IMR-90 (cell line): ENCODE results near the gene MAGI1. TPM values are rescaled to one million over a fixed set of nuclear protein-coding genes. Genes with fewer than 3 reads are reported as not detected.
A peak's percentile ranks its signal among the peaks of the same experiment; 100 is the strongest.
"Not testable (repeated sequence)": the region's sequence is repeated elsewhere in the genome, so short reads cannot be mapped to it uniquely, and the experiment has no call there.

Experiments
- ATAC-seq: fragments of 200-7000 bp; cut with Tn5 transposase; 2 replicates; pipeline ENCODE4 v1.9.1; 2020; ENCODE audit warnings: low read depth, mild to moderate bottlenecking, moderate library complexity
- BruUV-seq: library from RNA; stranded (reverse); fragments of 400-500 nt; replicated peaks from 2 replicates; lab custom pipeline; 2021; lab: Mats Ljungman, UMichigan
- CTCF ChIA-PET: fragments of 300-600 bp; formaldehyde crosslinking; extraction: SDS; loops from one replicate; lab custom pipeline; 2021; ENCODE audit warnings: antibody characterized with exemption; lab: Yijun Ruan, JAX
- POLR2A ChIA-PET: fragments of 300-600 bp; sonication (Branson Sonifier 250); formaldehyde crosslinking; loops from one replicate; lab custom pipeline; 2022; ENCODE audit warnings: antibody characterized with exemption; ENCODE audit not compliant: unreplicated experiment; lab: Charles Lee
- DNase-seq: peaks from one replicate; pipeline ENCODE4 v3.0.0; 2013
- H2AFZ ChIP-seq: replicated peaks from 2 replicates; pipeline ENCODE3; 2013; ENCODE audit warnings: low read length, mild to moderate bottlenecking; ENCODE audit not compliant: poor library complexity
- H2AK5ac ChIP-seq: 2 replicates; pipeline ENCODE4 v1.6.1; 2013; ENCODE audit warnings: low read depth, low read length, inconsistent platforms
- H2AK9ac ChIP-seq: replicated peaks from 2 replicates; pipeline ENCODE3; 2013; ENCODE audit warnings: mild to moderate bottlenecking, low read depth, low read length, moderate library complexity; ENCODE audit not compliant: poor library complexity
- H2BK120ac ChIP-seq: 2 replicates; pipeline ENCODE4 v1.6.1; 2013; ENCODE audit warnings: low read depth, low read length, inconsistent platforms
- H2BK15ac ChIP-seq: 3 replicates; pipeline ENCODE4 v1.6.1; 2013; ENCODE audit warnings: low read depth, low read length, inconsistent platforms
- H2BK20ac ChIP-seq: 2 replicates; pipeline ENCODE4 v1.6.1; 2013; ENCODE audit warnings: low read depth, mild to moderate bottlenecking, inconsistent platforms, low read length, moderate library complexity
- H2BK5ac ChIP-seq: 2 replicates; pipeline ENCODE4 v1.6.1; 2013; ENCODE audit warnings: mild to moderate bottlenecking, low read depth, low read length, inconsistent platforms; ENCODE audit not compliant: poor library complexity, severe bottlenecking
- H3K14ac ChIP-seq: replicated peaks from 2 replicates; pipeline ENCODE4 v1.6.1; 2013; ENCODE audit warnings: low read depth, low read length, inconsistent platforms
- H3K18ac ChIP-seq: 2 replicates; pipeline ENCODE4 v1.6.1; 2013; ENCODE audit warnings: low read depth, low read length, control low read depth
- H3K23ac ChIP-seq: 2 replicates; pipeline ENCODE4 v1.6.1; 2013; ENCODE audit warnings: low read depth, low read length, inconsistent platforms
- H3K27ac ChIP-seq: 2 replicates; pipeline ENCODE4 v1.5.1; 2013; ENCODE audit warnings: mild to moderate bottlenecking, control low read depth, low read length; ENCODE audit not compliant: insufficient read depth
- H3K27me3 ChIP-seq: 2 replicates; pipeline ENCODE4 v1.6.1; 2013; ENCODE audit warnings: low read length; ENCODE audit not compliant: control insufficient read depth, insufficient read depth
- H3K36me3 ChIP-seq: 2 replicates; pipeline ENCODE4 v1.6.1; 2013; ENCODE audit warnings: low read length, mixed read lengths; ENCODE audit not compliant: control insufficient read depth, insufficient read depth
- H3K4ac ChIP-seq: 2 replicates; pipeline ENCODE4 v1.6.1; 2013; ENCODE audit warnings: low read depth, low read length, inconsistent platforms
- H3K4me1 ChIP-seq: 2 replicates; pipeline ENCODE4 v1.6.1; 2013; ENCODE audit warnings: low read length, mixed read lengths; ENCODE audit not compliant: control insufficient read depth, insufficient read depth
- H3K4me2 ChIP-seq: 2 replicates; pipeline ENCODE4 v1.6.1; 2013; ENCODE audit warnings: low read depth, mild to moderate bottlenecking, control low read depth, low read length, moderate library complexity
- H3K4me3 ChIP-seq: 2 replicates; pipeline ENCODE4 v1.5.1; 2013; ENCODE audit warnings: low read depth, mild to moderate bottlenecking, control low read depth, low read length, moderate library complexity; ENCODE audit not compliant: insufficient read depth
- H3K56ac ChIP-seq: 2 replicates; pipeline ENCODE4 v1.6.1; 2013; ENCODE audit warnings: low read length, inconsistent platforms; ENCODE audit not compliant: insufficient read depth; ENCODE audit errors: extremely low read depth
- H3K79me1 ChIP-seq, 2 experiments: 2 replicates each; pipeline ENCODE4 v1.6.1; 2013; ENCODE audit warnings: low read length in 2 of 2, inconsistent platforms in 1 of 2, low read depth in 1 of 2
- H3K9ac ChIP-seq: 2 replicates; pipeline ENCODE4 v1.6.1; 2013; ENCODE audit warnings: low read depth, low read length, control low read depth
- H3K9me1 ChIP-seq: 2 replicates; pipeline ENCODE4 v1.6.1; 2013; ENCODE audit warnings: low read length, inconsistent platforms; ENCODE audit not compliant: insufficient read depth
- H3K9me3 ChIP-seq: 2 replicates; pipeline ENCODE4 v1.6.1; 2013; ENCODE audit warnings: low read length; ENCODE audit not compliant: control insufficient read depth, insufficient read depth
- H4K20me1 ChIP-seq: 2 replicates; pipeline ENCODE4 v1.6.1; 2013; ENCODE audit warnings: low read length, inconsistent platforms; ENCODE audit not compliant: insufficient read depth
- H4K5ac ChIP-seq: 2 replicates; pipeline ENCODE4 v1.6.1; 2013; ENCODE audit warnings: mild to moderate bottlenecking, low read depth, low read length, control low read depth
- H4K8ac ChIP-seq, 2 experiments: 2 replicates each; pipeline ENCODE4 v1.6.1; 2013; ENCODE audit warnings: low read depth in 2 of 2, low read length in 2 of 2, control low read depth in 1 of 2, inconsistent platforms in 1 of 2
- H4K91ac ChIP-seq: 2 replicates; pipeline ENCODE4 v1.6.1; 2013; ENCODE audit warnings: low read depth, low read length, inconsistent platforms; ENCODE audit not compliant: insufficient read depth
- POLR2A ChIP-seq: IDR thresholded peaks from 2 replicates; pipeline ENCODE4 v1.6.1; 2012; ENCODE audit warnings: mild to moderate bottlenecking, low read depth, low read length
- WGBS, 2 experiments: methylation state at CpG; one replicate each; pipeline versions ENCODE4 v1.1.5 to v1.1.7; 2013; ENCODE audit warnings: missing lambda C conversion rate in 2 of 2; ENCODE audit not compliant: insufficient read length in 1 of 2; ENCODE audit errors: extremely low coverage in 2 of 2; 5-methylcytosine and 5-hydroxymethylcytosine counted together
- dilution Hi-C: fragments of 300-500 bp; cut with HindIII; formaldehyde crosslinking; loops from one replicate; pipeline ENCODE4 v1.14.3; 2018; ENCODE audit warnings: low sequenced_read_pairs; ENCODE audit not compliant: unreplicated experiment
- in situ Hi-C: fragments of 300-500 bp; cut with MboI; formaldehyde crosslinking; loops from 3 replicates; pipeline ENCODE4 v1.14.3; 2019; ENCODE audit warnings: low sequenced_read_pairs, inconsistent platforms, mixed read lengths
- intact Hi-C: fragments of 100-400 bp; cut with micrococcal nuclease; formaldehyde crosslinking; loops from 2 replicates; pipeline ENCODE4 v1.10.0; 2022
- polyA plus RNA-seq, 3 experiments: library from polyadenylated mRNA; depleted of rRNA; stranded (reverse); fragments of >200 nt; gene quantifications; 2 replicates each; pipeline ENCODE4 v1.2.3, GENCODE V29; 2012; ENCODE audit warnings: low replicate concordance in 1 of 3
- total RNA-seq: library from RNA; depleted of rRNA; stranded (reverse); fragments of >200 nt; gene quantifications from 2 replicates; pipeline ENCODE4 v1.2.3, GENCODE V29; 2012

MAGI1 gene
- total and polyA plus RNA-seq, 2 of the 4 experiments (the other 2 are of a cell fraction) = 14.5 to 24.2 TPM

GRCh38 chr3:65720989-65721737 is 317.6 kb downstream of the MAGI1 start (continued):
- TF ChIP-seq POLR2A = no peak

GRCh38 chr3:65719639-65720038 is 319.1 kb downstream of the MAGI1 start:
- H3K9me3 ChIP-seq, in situ Hi-C loops, H2BK20ac ChIP-seq, H4K91ac ChIP-seq, ATAC-seq, H3K14ac ChIP-seq, H3K9ac ChIP-seq, dilution Hi-C loops, H2AFZ ChIP-seq, H3K27me3 ChIP-seq, H3K9me1 ChIP-seq, H3K4ac ChIP-seq, H3K4me3 ChIP-seq, intact Hi-C loops, H3K18ac ChIP-seq, H3K4me2 ChIP-seq, H3K36me3 ChIP-seq, H2BK5ac ChIP-seq, H2BK15ac ChIP-seq, H4K8ac ChIP-seq, H3K56ac ChIP-seq, H4K20me1 ChIP-seq, H3K27ac ChIP-seq, H3K4me1 ChIP-seq, H4K5ac ChIP-seq, H2AK5ac ChIP-seq, POLR2A ChIA-PET, BruUV-seq, H2AK9ac ChIP-seq, H2BK120ac ChIP-seq, H3K23ac ChIP-seq, CTCF ChIA-PET: not testable (repeated sequence)
- DNase-seq = peak; percentile 44
- H3K79me1 ChIP-seq = peaks cover 6 to 15% of the 10 kb centered on the region in 2 experiments; a peak in 2 of 4 replicates
- no CpG with 5 or more reads among the region's 1 CpG for WGBS, 2 experiments
